ENCODE results near the gene POLR1C. TPM values are rescaled to one million over a fixed set of nuclear protein-coding genes. Genes with fewer than 3 reads are reported as not detected.
"Not testable (repeated sequence)": the region's sequence is repeated elsewhere in the genome, so short reads cannot be mapped to it uniquely, and the experiment has no call there.

POLR1C gene
- total RNA-seq, 4 donors from 2014 or later: 7.4 to 24.7 (median 15.5) TPM

GRCh38 chr6:43532201-43532600 lies 15.3 kb downstream of the POLR1C start:
- Histone ChIP-seq H3K4me1 (no peaks in the 10 kb centered on the region), H3K36me3 (peaks cover 0 to 35% (median 12%) of the 10 kb centered on the region in 4 donors), H3K4me3 (no peak overlapping the region), H3K27ac (no peak overlapping the region), H3K9me3 (no peaks in the 10 kb centered on the region), H3K27me3 (no peaks in the 10 kb centered on the region)
- no peak for DNase-seq
- intact Hi-C loops (cut with DNase I; ENCODE audit: low total_unique reads): no loop called here
- WGBS, 2 donors (ENCODE audit: low coverage in 1 of 2): 94% methylated on average over 1 of the region's 1 CpG; no CpG with 5 or more reads in 1 of the 2 donors
- TF ChIP-seq EP300 (IDR thresholded peaks at IDR 0.05; ENCODE audit: low read depth) (no peak), CTCF (IDR thresholded peaks at IDR 0.05) (no peak), POLR2A (IDR thresholded peaks at IDR 0.05) (no peak), POLR2AphosphoS5 (IDR thresholded peaks at IDR 0.05) (no peak)
- in situ Hi-C loops (cut with MboI; ENCODE audit: low pct_ligation_motif_present in 1 of 4, low pct_unique_long_range_greater_than_20kb in 1 of 4, low sequenced_read_pairs in 3 of 4): no loop called here

DNA sequence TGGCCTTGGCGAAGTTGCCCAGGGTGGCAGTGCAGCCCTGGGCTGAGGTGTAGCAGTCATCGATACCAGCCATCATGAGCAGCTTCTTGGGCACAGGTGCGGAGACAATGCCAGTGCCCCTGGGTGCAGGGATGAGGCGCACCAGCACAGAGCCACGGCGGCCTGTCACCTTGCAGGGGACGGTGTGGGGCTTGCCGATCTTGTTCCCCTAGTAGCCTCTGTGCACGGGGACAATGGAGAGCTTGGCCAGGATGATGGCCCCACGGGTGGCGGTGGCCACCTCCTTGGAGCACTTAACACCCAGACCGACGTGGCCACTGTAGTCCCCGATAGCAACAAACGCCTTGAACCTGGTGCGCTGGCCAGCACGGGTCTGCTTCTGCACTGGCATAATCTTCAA lies 22.1 kb downstream of the POLR1C start:
- H3K4me3 ChIP-seq; H3K9me3 ChIP-seq; intact Hi-C loops (cut with DNase I; ENCODE audit: low total_unique reads); H3K4me1 ChIP-seq; in situ Hi-C loops (cut with MboI; ENCODE audit: low pct_ligation_motif_present in 1 of 4, low pct_unique_long_range_greater_than_20kb in 1 of 4, low sequenced_read_pairs in 3 of 4); H3K27ac ChIP-seq; H3K27me3 ChIP-seq; DNase-seq: not testable (repeated sequence)
- WGBS, 2 donors (ENCODE audit: low coverage in 1 of 2): 96 to 100% methylated on average over 7 to 13 of the region's 17 CpGs
- peaks cover 0 to 23% (median 5%) of the 10 kb centered on the region in 4 donors for H3K36me3 ChIP-seq

DNA sequence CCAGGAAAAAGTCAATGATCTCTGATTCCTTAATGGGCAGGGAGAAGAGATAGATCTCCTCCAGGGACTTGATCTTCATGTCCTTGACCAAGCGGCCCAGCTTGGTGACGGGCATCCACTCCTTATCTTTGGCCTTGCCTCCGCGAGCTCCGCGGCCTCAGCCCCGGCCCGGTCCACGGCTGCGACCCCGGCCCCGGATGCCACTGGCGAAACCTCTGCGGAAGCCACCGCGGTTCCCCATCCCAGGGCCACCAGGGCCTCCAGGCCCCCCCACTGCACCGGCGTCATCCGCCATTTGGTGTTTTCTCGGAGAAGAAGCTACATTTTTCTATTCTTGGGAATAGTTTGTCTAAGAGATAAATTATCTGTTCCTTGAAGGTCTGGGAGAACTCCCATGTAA lies 22.5 kb downstream of the POLR1C start:
- intact Hi-C loops (cut with DNase I; ENCODE audit: low total_unique reads); in situ Hi-C loops (cut with MboI; ENCODE audit: low pct_ligation_motif_present in 1 of 4, low pct_unique_long_range_greater_than_20kb in 1 of 4, low sequenced_read_pairs in 3 of 4); H3K27ac ChIP-seq; H3K4me3 ChIP-seq; H3K27me3 ChIP-seq; H3K4me1 ChIP-seq; DNase-seq; H3K9me3 ChIP-seq: not testable (repeated sequence)
- WGBS, 2 donors (ENCODE audit: low coverage in 1 of 2): 98 to 100% methylated on average over 7 to 20 of the region's 20 CpGs
- peaks cover 0 to 27% (median 7%) of the 10 kb centered on the region in 4 donors for H3K36me3 ChIP-seq

DNA sequence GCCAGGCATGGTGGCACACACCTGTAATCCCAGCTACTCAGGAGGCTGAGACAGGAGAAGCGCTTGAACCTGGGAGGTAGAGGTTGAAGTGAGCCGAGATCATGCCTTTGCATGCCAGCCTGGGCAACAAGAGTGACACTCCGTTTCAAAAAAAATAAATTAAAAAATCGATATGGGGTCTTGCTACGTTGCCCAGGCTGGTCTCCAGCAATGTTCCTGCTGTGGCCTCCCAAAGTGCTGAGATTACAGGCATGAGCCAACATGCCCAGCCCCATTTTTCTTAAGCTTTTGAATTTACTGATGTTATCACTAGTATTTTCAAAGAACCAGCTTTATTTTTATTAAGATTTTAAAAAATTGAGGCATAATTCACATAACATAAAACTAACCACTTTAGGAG lies 23.6 kb downstream of the POLR1C start:
- intact Hi-C loops (cut with DNase I; ENCODE audit: low total_unique reads): no loop called here

GRCh38 chr6:43541774-43542471 lies 25.0 kb downstream of the POLR1C start:
- TF ChIP-seq POLR2AphosphoS5 (IDR thresholded peaks at IDR 0.05) (no peak), POLR2A (IDR thresholded peaks at IDR 0.05) (no peak), CTCF (IDR thresholded peaks at IDR 0.05) (no peak), EP300 (IDR thresholded peaks at IDR 0.05; ENCODE audit: low read depth) (no peak)
- no peaks in the 10 kb centered on the region for H3K9me3 ChIP-seq
- intact Hi-C loops (cut with DNase I; ENCODE audit: low total_unique reads): no loop called here
- no peaks in the 10 kb centered on the region for H3K27me3 ChIP-seq
- in situ Hi-C loops (cut with MboI; ENCODE audit: low pct_ligation_motif_present in 1 of 4, low pct_unique_long_range_greater_than_20kb in 1 of 4, low sequenced_read_pairs in 3 of 4): no loop called here
- no peaks in the 10 kb centered on the region for H3K4me1 ChIP-seq
- no peak for DNase-seq
- WGBS, 2 donors (ENCODE audit: low coverage in 1 of 2): 84 to 87% methylated on average over 6 to 8 of the region's 8 CpGs
- no peak overlapping the region for H3K4me3 ChIP-seq
- no peak overlapping the region for H3K27ac ChIP-seq
- H3K36me3 ChIP-seq: peaks cover 0 to 41% (median 11%) of the 10 kb centered on the region in 4 donors

More for the DNA sequence above, 23.6 kb downstream of the POLR1C start:
- Histone ChIP-seq H3K27me3 (no peaks in the 10 kb centered on the region), H3K4me1 (no peaks in the 10 kb centered on the region), H3K9me3 (no peaks in the 10 kb centered on the region), H3K4me3 (no peak overlapping the region), H3K27ac (no peak overlapping the region), H3K36me3 (peaks cover 0 to 31% (median 8%) of the 10 kb centered on the region in 4 donors)
- no peak for TF ChIP-seq POLR2AphosphoS5 (IDR thresholded peaks at IDR 0.05)
- no peak for TF ChIP-seq POLR2A (IDR thresholded peaks at IDR 0.05)
- TF ChIP-seq CTCF (IDR thresholded peaks at IDR 0.05): no peak
- no peak for TF ChIP-seq EP300 (IDR thresholded peaks at IDR 0.05; ENCODE audit: low read depth)
- no peak for DNase-seq
- WGBS, 2 donors (ENCODE audit: low coverage in 1 of 2): 94 to 100% methylated on average over 5 of the region's 5 CpGs
- in situ Hi-C loops (cut with MboI; ENCODE audit: low pct_ligation_motif_present in 1 of 4, low pct_unique_long_range_greater_than_20kb in 1 of 4, low sequenced_read_pairs in 3 of 4): no loop called here

Data from transverse colon (tissue), 4 donors.